H1 (cell line): ENCODE data around the gene IGF1. TPM values are rescaled to one million over a fixed set of nuclear protein-coding genes. Genes with fewer than 3 reads are reported as not detected.

ENCODE experiments used
- CTCF ChIA-PET: fragments of 300-600 bp; sonication (Branson Sonifier 250); formaldehyde crosslinking; loops from one replicate; lab custom pipeline; 2021; ENCODE audit not compliant: partially characterized antibody; lab: Charles Lee
- POLR2A ChIA-PET: fragments of 300-600 bp; sonication (Branson Sonifier 250); formaldehyde crosslinking; loops from one replicate; lab custom pipeline; 2021; ENCODE audit warnings: inconsistent platforms; ENCODE audit not compliant: partially characterized antibody; lab: Charles Lee
- DNase-seq, 2 experiments: peaks; one replicate each; pipeline versions ENCODE4 v3.0.0 to v3.0.0-alpha.2; 2010 to 2022; ENCODE audit warnings: low spot score in 2 of 2, low read depth in 1 of 2, mixed read lengths in 1 of 2
- FAIRE-seq: peaks from 2 replicates; lab custom pipeline; 2011; peaks lifted over from hg19 to GRCh38; lab: Jason Lieb, UNC
- H2AFZ ChIP-seq: 2 replicates; pipeline ENCODE4 v1.8.1; 2012; ENCODE audit warnings: low read length, inconsistent platforms
- H2AK5ac ChIP-seq: 2 replicates; pipeline ENCODE4 v1.6.1; 2013; ENCODE audit warnings: low read depth, low read length
- H2BK120ac ChIP-seq: replicated peaks from 2 replicates; pipeline ENCODE3; 2013; ENCODE audit warnings: low read depth, low read length, inconsistent platforms
- H2BK12ac ChIP-seq: 2 replicates; pipeline ENCODE4 v1.6.1; 2013; ENCODE audit warnings: low read depth, low read length
- H2BK15ac ChIP-seq: 2 replicates; pipeline ENCODE4 v1.6.1; 2013; ENCODE audit warnings: low read length
- H2BK20ac ChIP-seq: 2 replicates; pipeline ENCODE4 v1.6.1; 2013; ENCODE audit warnings: low read length
- H2BK5ac ChIP-seq: 2 replicates; pipeline ENCODE4 v1.6.1; 2013; ENCODE audit warnings: low read depth, low read length
- H3K14ac ChIP-seq: 2 replicates; pipeline ENCODE4 v1.6.1; 2013; ENCODE audit warnings: inconsistent platforms; ENCODE audit not compliant: insufficient read length
- H3K18ac ChIP-seq: 2 replicates; pipeline ENCODE4 v1.6.1; 2013; ENCODE audit warnings: low read length; ENCODE audit errors: extremely low read depth
- H3K23ac ChIP-seq: 2 replicates; pipeline ENCODE4 v1.6.1; 2013; ENCODE audit warnings: inconsistent platforms; ENCODE audit not compliant: insufficient read length
- H3K23me2 ChIP-seq: 2 replicates; pipeline ENCODE4 v1.6.1; 2013; ENCODE audit warnings: low read depth, low read length
- H3K27ac ChIP-seq: 2 replicates; pipeline ENCODE4 v1.6.1; 2011; ENCODE audit warnings: low read depth, low read length, inconsistent platforms
- H3K27me3 ChIP-seq, 4 experiments: replicated peaks in 1 of 4; 1 replicate in 1 of 4; 2 replicates in 3 of 4; pipeline versions ENCODE4 v1.6.1 to v1.8.1; 2011 to 2013; ENCODE audit warnings: low read length in 3 of 4, mild to moderate bottlenecking in 3 of 4, inconsistent platforms in 2 of 4, mixed read lengths in 2 of 4, moderate library complexity in 1 of 4; ENCODE audit not compliant: control insufficient read depth in 3 of 4, insufficient read depth in 3 of 4; ENCODE audit errors: extremely low read depth in 1 of 4
- H3K36me3 ChIP-seq, 4 experiments: 2 replicates each; pipeline versions ENCODE4 v1.6.1 to v1.8.1; 2011 to 2013; ENCODE audit warnings: mild to moderate bottlenecking in 4 of 4, low read length in 3 of 4, moderate library complexity in 2 of 4, control low read depth in 1 of 4, inconsistent platforms in 1 of 4; ENCODE audit not compliant: insufficient read depth in 4 of 4, control insufficient read depth in 2 of 4
- H3K4ac ChIP-seq: replicated peaks from 2 replicates; pipeline ENCODE3; 2013; ENCODE audit warnings: low read length, low read depth, mixed read lengths, inconsistent platforms; ENCODE audit not compliant: insufficient read length
- H3K4me1 ChIP-seq, 4 experiments: replicated peaks in 1 of 4; 1 replicate in 1 of 4; 2 replicates in 3 of 4; pipeline versions ENCODE4 v1.6.1 to v1.8.1; 2011 to 2013; ENCODE audit warnings: low read length in 3 of 4, inconsistent platforms in 2 of 4, mixed read lengths in 1 of 4; ENCODE audit not compliant: insufficient read depth in 4 of 4, control insufficient read depth in 3 of 4
- H3K4me2 ChIP-seq, 2 experiments: 2 replicates each; pipeline versions ENCODE4 v1.6.1 to v1.8.1; 2011 to 2013; ENCODE audit warnings: low read depth in 2 of 2, low read length in 2 of 2, control low read depth in 1 of 2, inconsistent platforms in 1 of 2, mild to moderate bottlenecking in 1 of 2; ENCODE audit not compliant: insufficient read depth in 1 of 2
- H3K4me3 ChIP-seq, 4 experiments: fragments of 200-600, 300-600 bp in 1 of 4; sonication (generic), shearing (Covaris generic), sonication (Bioruptor Twin) in 1 of 4; 2 replicates each; pipeline versions ENCODE4 v1.5.1 to v1.8.1; 2011 to 2016; ENCODE audit warnings: low read length in 4 of 4, low read depth in 3 of 4, control low read depth in 2 of 4, inconsistent platforms in 2 of 4, mild to moderate bottlenecking in 2 of 4, mixed read lengths in 1 of 4, moderate library complexity in 1 of 4; ENCODE audit not compliant: insufficient read depth in 2 of 4; ENCODE audit errors: extremely low read depth in 1 of 4
- H3K56ac ChIP-seq: replicated peaks from 2 replicates; pipeline ENCODE3; 2013; ENCODE audit warnings: low read depth, mild to moderate bottlenecking, mixed read lengths, low read length, inconsistent platforms; ENCODE audit not compliant: insufficient read length
- H3K79me1 ChIP-seq: 2 replicates; pipeline ENCODE4 v1.6.1; 2013; ENCODE audit warnings: low read depth, low read length, control low read depth
- H3K79me2 ChIP-seq, 2 experiments: 2 replicates each; pipeline versions ENCODE4 v1.6.1 to v1.8.1; 2012 to 2013; ENCODE audit warnings: low read length in 2 of 2, mild to moderate bottlenecking in 2 of 2, inconsistent platforms in 1 of 2; ENCODE audit not compliant: insufficient read depth in 2 of 2, control insufficient read depth in 1 of 2
- H3K9ac ChIP-seq, 4 experiments: replicated peaks in 1 of 4; 1 replicate in 1 of 4; 2 replicates in 3 of 4; pipeline versions ENCODE4 v1.6.1 to v1.8.1; 2011 to 2013; ENCODE audit warnings: low read depth in 3 of 4, low read length in 3 of 4, control low read depth in 2 of 4, mild to moderate bottlenecking in 2 of 4, moderate library complexity in 2 of 4, inconsistent platforms in 1 of 4; ENCODE audit errors: extremely low read depth in 1 of 4
- H3K9me3 ChIP-seq, 2 experiments: 2 replicates each; pipeline versions ENCODE4 v1.6.1 to v1.8.1; 2012 to 2013; ENCODE audit warnings: mild to moderate bottlenecking in 2 of 2, moderate library complexity in 2 of 2, control low read depth in 1 of 2, inconsistent platforms in 1 of 2, low read depth in 1 of 2, low read length in 1 of 2, mixed read lengths in 1 of 2; ENCODE audit not compliant: insufficient read depth in 2 of 2
- H4K20me1 ChIP-seq, 2 experiments: replicated peaks in 1 of 2; 2 replicates each; pipeline versions ENCODE3 to v1.8.1; 2011 to 2013; ENCODE audit warnings: inconsistent platforms in 2 of 2, low read length in 2 of 2, mild to moderate bottlenecking in 1 of 2; ENCODE audit not compliant: insufficient read depth in 2 of 2, control insufficient read depth in 1 of 2
- H4K5ac ChIP-seq: 2 replicates; pipeline ENCODE4 v1.6.1; 2013; ENCODE audit warnings: low read length, low read depth, mixed read lengths, inconsistent platforms; ENCODE audit not compliant: insufficient read length
- H4K8ac ChIP-seq: 2 replicates; pipeline ENCODE4 v1.8.0; 2013; ENCODE audit warnings: mild to moderate bottlenecking, moderate library complexity, low read length, inconsistent platforms; ENCODE audit not compliant: insufficient read depth; ENCODE audit errors: extremely low read depth
- H4K91ac ChIP-seq: replicated peaks from 2 replicates; pipeline ENCODE3; 2013; ENCODE audit warnings: low read length, mixed read lengths, inconsistent platforms; ENCODE audit not compliant: insufficient read length
- BACH1 ChIP-seq: IDR thresholded peaks from 2 replicates; pipeline ENCODE4 v1.6.1; 2012; ENCODE audit warnings: low read length, improper control_type of control experiment
- EP300 ChIP-seq, 2 experiments: IDR thresholded peaks; 1 replicate in 1 of 2; 2 replicates in 1 of 2; pipeline ENCODE4 v1.6.1; 2011 to 2012; ENCODE audit warnings: low read depth in 2 of 2, low read length in 2 of 2, mild to moderate bottlenecking in 2 of 2, borderline replicate concordance in 1 of 2, inconsistent platforms in 1 of 2, moderate library complexity in 1 of 2
- POLR2A ChIP-seq, 2 experiments: IDR thresholded peaks; 1 replicate in 1 of 2; 2 replicates in 1 of 2; pipeline ENCODE4 v1.6.1; 2011; ENCODE audit warnings: low read depth in 2 of 2, low read length in 2 of 2, mild to moderate bottlenecking in 2 of 2; ENCODE audit errors: control extremely low read depth in 1 of 2
- RBBP5 ChIP-seq: IDR thresholded peaks from 2 replicates; pipeline ENCODE4 v1.7.1; 2012; ENCODE audit warnings: low read depth, mild to moderate bottlenecking, inconsistent platforms, low read length, moderate library complexity, borderline replicate concordance
- RNF2 ChIP-seq: fragments of 200-900, 300-1000 bp; sonication (generic); IDR thresholded peaks from 2 replicates; pipeline ENCODE4 v1.7.1; 2016; ENCODE audit warnings: borderline replicate concordance, low read depth, mild to moderate bottlenecking, antibody characterized with exemption, low read length; ENCODE audit not compliant: poor library complexity, severe bottlenecking; ENCODE audit errors: missing control alignments
- SRF ChIP-seq: IDR thresholded peaks from 2 replicates; pipeline ENCODE4 v1.6.1; 2011; ENCODE audit warnings: mild to moderate bottlenecking, low read depth, low read length, moderate library complexity
- TCF12 ChIP-seq: IDR thresholded peaks from 2 replicates; pipeline ENCODE4 v1.6.1; 2011; ENCODE audit warnings: low read depth, mild to moderate bottlenecking, low read length
- TEAD4 ChIP-seq: IDR thresholded peaks from 2 replicates; pipeline ENCODE4 v1.6.1; 2012; ENCODE audit warnings: low read depth, low read length, inconsistent platforms, mixed read lengths
- YY1 ChIP-seq: IDR thresholded peaks from 2 replicates; pipeline ENCODE4 v1.6.1; 2011; ENCODE audit warnings: low read depth, mild to moderate bottlenecking, low read length
- WGBS, 2 experiments: shearing (Covaris generic) in 1 of 2; methylation state at CpG; one replicate each; pipeline versions ENCODE4 v1.1.6 to v1.1.7; 2013 to 2015; ENCODE audit warnings: low lambda C conversion rate in 2 of 2, mixed read lengths in 2 of 2, inconsistent platforms in 1 of 2, low coverage in 1 of 2, missing lambda C conversion rate in 1 of 2; ENCODE audit not compliant: insufficient replicate concordance in 2 of 2, insufficient coverage in 1 of 2, insufficient read length in 1 of 2; ENCODE audit errors: extremely low coverage in 1 of 2, missing lambda C conversion rate in 1 of 2; 5-methylcytosine and 5-hydroxymethylcytosine counted together
- polyA plus RNA-seq, 7 experiments: library from polyadenylated mRNA; depleted of rRNA in 3 of 7; stranded (reverse) in 5 of 7; unstranded in 2 of 7; fragments of >200 nt in 5 of 7; fragments of 200-250 nt in 2 of 7; gene quantifications; 1 replicate in 5 of 7; 2 replicates in 1 of 7; 4 replicates in 1 of 7; pipeline versions ENCODE4 v1.2.1 to v1.2.3, GENCODE V29; 2011 to 2013; ENCODE audit warnings: missing spikeins in 2 of 7, mixed read lengths in 2 of 7
- total RNA-seq: library from RNA; stranded (reverse); fragmentation: NEBNext Ultra II Directional; extraction: Animal tissue kit (Norgen Biotek cat#: 25700); gene quantifications from 2 replicates; pipeline ENCODE4 v1.2.1, GENCODE V29; 2021

IGF1 gene
- total and polyA plus RNA-seq, 2 of the 8 experiments (the other 6 are each of a cell fraction or from before 2014, with no cell fraction given) = not detected

GRCh38 chr12:102415515-102415914 lies 64.8 kb downstream of the IGF1 start:
- Histone ChIP-seq H3K23ac (no peak overlapping the region), H3K18ac (no peak overlapping the region), H3K4ac (no peak overlapping the region), H4K5ac (no peak overlapping the region), H3K4me3 (no peak overlapping the region), H2BK5ac (no peak overlapping the region), H4K20me1 (no peaks in the 10 kb centered on the region), H2BK12ac (no peak overlapping the region), H3K9me3 (no peaks in the 10 kb centered on the region), H3K56ac (no peak overlapping the region), H2BK15ac (no peak overlapping the region), H3K14ac (peak overlapping the region; percentile 55), H3K4me2 (no peak overlapping the region), H2AK5ac (no peak overlapping the region), H3K27me3 (no peaks in the 10 kb centered on the region), H2AFZ (no peak overlapping the region), H3K9ac (no peak overlapping the region), H3K23me2 (no peaks in the 10 kb centered on the region; the same call in 1 of the 2 replicates), H2BK20ac (no peak overlapping the region), H3K27ac (no peak overlapping the region), H4K8ac (no peak overlapping the region), H3K36me3 (no peaks in the 10 kb centered on the region), H3K79me1 (no peaks in the 10 kb centered on the region), H2BK120ac (no peak overlapping the region), H4K91ac (no peak overlapping the region), H3K4me1 (no peaks in the 10 kb centered on the region), H3K79me2 (no peaks in the 10 kb centered on the region)
- DNase-seq (no peak), FAIRE-seq (no peak)
- WGBS, 2 experiments = 80% methylated on average over 1 of the region's 1 CpG; no CpG with 5 or more reads in 1 of the 2 experiments
- TF ChIP-seq TEAD4 (no peak), TCF12 (no peak), POLR2A (IDR thresholded peaks at IDR 0.05; ENCODE audit: control extremely low read depth in 1 of 2, low read depth in 2 of 2, low read length in 2 of 2) (no peak), YY1 (no peak), SRF (no peak), RNF2 (no peak), BACH1 (no peak), RBBP5 (no peak), EP300 (IDR thresholded peaks at IDR 0.05; ENCODE audit: borderline replicate concordance in 1 of 2, low read depth in 2 of 2, low read length in 2 of 2) (no peak)
- ChIA-PET POLR2A (no interaction called here), CTCF (no interaction called here)
